Keratinocyte (primary cell): Measurements from ENCODE around the gene RTBDN. TPM values are rescaled to one million over a fixed set of nuclear protein-coding genes. Genes with fewer than 3 reads are reported as not detected.

Experiments used
- DNase-seq: peaks from one replicate; pipeline ENCODE4 v3.0.0-alpha.2; 2011; ENCODE audit warnings: low read depth, missing footprints, low spot score
- FAIRE-seq: peaks from 2 replicates; lab custom pipeline; 2011; peaks lifted over from hg19 to GRCh38; lab: Jason Lieb, UNC
- H2AFZ ChIP-seq: 2 replicates; pipeline ENCODE4 v1.6.0; 2012; ENCODE audit warnings: low read length, control low read depth, inconsistent platforms; ENCODE audit not compliant: control insufficient read depth
- H3K27ac ChIP-seq: 2 replicates; pipeline ENCODE4 v1.5.1; 2011; ENCODE audit warnings: low read length; ENCODE audit not compliant: control insufficient read depth, insufficient read depth
- H3K27me3 ChIP-seq: 3 replicates; pipeline ENCODE4 v1.6.0; 2011; ENCODE audit warnings: low read length; ENCODE audit not compliant: control insufficient read depth, insufficient read depth; ENCODE audit errors: extremely low read depth
- H3K36me3 ChIP-seq, 2 experiments: 2 replicates in 1 of 2; 3 replicates in 1 of 2; pipeline ENCODE4 v1.5.1; 2011; ENCODE audit warnings: low read length in 2 of 2, mild to moderate bottlenecking in 1 of 2; ENCODE audit not compliant: control insufficient read depth in 2 of 2, insufficient read depth in 2 of 2; ENCODE audit errors: extremely low read depth in 1 of 2
- H3K4me1 ChIP-seq: 3 replicates; pipeline ENCODE4 v1.5.1; 2011; ENCODE audit warnings: low read length; ENCODE audit not compliant: control insufficient read depth, insufficient read depth; ENCODE audit errors: extremely low read depth
- H3K4me2 ChIP-seq: 3 replicates; pipeline ENCODE4 v1.6.0; 2011; ENCODE audit warnings: low read depth, low read length; ENCODE audit not compliant: control insufficient read depth, insufficient read depth; ENCODE audit errors: extremely low read depth
- H3K4me3 ChIP-seq, 3 experiments: fragments of 200-600 bp in 1 of 3; sonication (generic) in 1 of 3; 2 replicates in 2 of 3; 3 replicates in 1 of 3; pipeline ENCODE4 v1.5.1; 2011 to 2016; ENCODE audit warnings: low read length in 3 of 3, mild to moderate bottlenecking in 3 of 3, control low read depth in 2 of 3, inconsistent platforms in 1 of 3, low read depth in 1 of 3, mixed read lengths in 1 of 3, mixed run types in 1 of 3, moderate library complexity in 1 of 3; ENCODE audit not compliant: control insufficient read depth in 2 of 3, insufficient read depth in 2 of 3; ENCODE audit errors: extremely low read depth in 1 of 3
- H3K79me2 ChIP-seq: 2 replicates; pipeline ENCODE4 v1.6.0; 2012; ENCODE audit warnings: low read length; ENCODE audit not compliant: control insufficient read depth, insufficient read depth
- H3K9ac ChIP-seq: 3 replicates; pipeline ENCODE4 v1.6.0; 2011; ENCODE audit warnings: low read length; ENCODE audit not compliant: control insufficient read depth, insufficient read depth; ENCODE audit errors: extremely low read depth
- H3K9me1 ChIP-seq: 3 replicates; pipeline ENCODE4 v1.6.0; 2011; ENCODE audit warnings: low read length; ENCODE audit not compliant: control insufficient read depth, insufficient read depth; ENCODE audit errors: extremely low read depth
- H3K9me3 ChIP-seq: 2 replicates; pipeline ENCODE4 v1.5.1; 2012; ENCODE audit warnings: low read depth, low read length; ENCODE audit not compliant: control insufficient read depth
- H4K20me1 ChIP-seq: 3 replicates; pipeline ENCODE4 v1.6.0; 2011; ENCODE audit warnings: low read length; ENCODE audit not compliant: control insufficient read depth, insufficient read depth; ENCODE audit errors: extremely low read depth
- CTCF ChIP-seq, 3 experiments: IDR thresholded peaks in 1 of 3; conservative IDR thresholded peaks in 1 of 3; optimal IDR thresholded peaks in 1 of 3; 2 replicates in 2 of 3; 3 replicates in 1 of 3; pipeline versions ENCODE3 to v1.5.1; 2011; ENCODE audit warnings: low read length in 3 of 3, mild to moderate bottlenecking in 3 of 3, moderate library complexity in 2 of 3, control low read depth in 1 of 3, inconsistent platforms in 1 of 3; ENCODE audit not compliant: insufficient read depth in 2 of 3; ENCODE audit errors: extremely low read depth in 1 of 3
- EZH2 ChIP-seq: IDR thresholded peaks from one replicate; pipeline ENCODE4 v1.6.1; 2012; ENCODE audit warnings: inconsistent platforms, mild to moderate bottlenecking, low read length, moderate library complexity
- dilution Hi-C: fragments of 300-500 bp; cut with MboI; formaldehyde crosslinking; loops from one replicate; pipeline ENCODE4 v1.7.0; 2020; ENCODE audit warnings: low sequenced_read_pairs; ENCODE audit not compliant: extremely low pct_ligation_motif_present
- polyA plus RNA-seq, 5 experiments: library from polyadenylated mRNA; depleted of rRNA in 3 of 5; stranded (reverse) in 3 of 5; stranded (forward) in 1 of 5; unstranded in 1 of 5; fragments of >200 nt; gene quantifications; 1 replicate in 1 of 5; 2 replicates in 3 of 5; 3 replicates in 1 of 5; pipeline versions ENCODE4 v1.2.1 to v1.2.3, GENCODE V29; 2011 to 2012; ENCODE audit warnings: missing spikeins in 2 of 5, low read depth in 1 of 5, low replicate concordance in 1 of 5

The RTBDN gene
- polyA plus RNA-seq, 1 donor (not counting 4 experiments of a cell fraction or from before 2014, with no cell fraction given): not detected

- Histone ChIP-seq H3K4me2 (peak within 1 kb of the TSS; percentile 83), H3K4me1 (peaks cover 6% of the 10 kb centered on the region), H3K9me1 (no peaks in the 10 kb centered on the region), H3K79me2 (no peaks in the 10 kb centered on the region), H3K27me3 (no peaks in the 10 kb centered on the region), H3K4me3 (peak within 1 kb of the TSS; percentile 80 to 97 (median 89)), H3K9ac (peak within 1 kb of the TSS; percentile 90), H3K36me3 (peaks cover 4 to 5% of the 10 kb centered on the region in 2 experiments), H2AFZ (peak within 1 kb of the TSS; percentile 92), H3K9me3 (peaks cover 10% of the 10 kb centered on the region), H3K27ac (peak within 1 kb of the TSS; percentile 82), H4K20me1 (no peaks in the 10 kb centered on the region)
- DNase-seq (peak; percentile 68), FAIRE-seq (peak; percentile 69)
- dilution Hi-C loops: no loop called here
- TF ChIP-seq CTCF (optimal IDR thresholded peaks at IDR 0.05 in 1 of 3, IDR thresholded peaks at IDR 0.05 in 1 of 3, conservative IDR thresholded peaks at IDR 0.05 in 1 of 3; ENCODE audit: extremely low read depth in 1 of 3, insufficient read depth in 2 of 3, low read length in 3 of 3) (no peak), EZH2 (no peak)
Measured at GRCh38 chr19:12881172-12881808, 46.9 kb upstream of the RTBDN start, which contains the start of gene DNASE2. TSS of gene DNASE2 (minus strand) at chr19:12881449. CDS start at chr19:12881375, 74 bp downstream.

- Histone ChIP-seq H3K9me1 (no peaks in the 10 kb centered on the region), H3K79me2 (no peaks in the 10 kb centered on the region), H3K27ac (peak overlapping the region; percentile 82), H3K36me3 (peaks cover 4 to 5% of the 10 kb centered on the region in 2 experiments), H3K4me3 (peak overlapping the region; percentile 80 to 97 (median 89)), H3K27me3 (no peaks in the 10 kb centered on the region), H3K4me2 (peak overlapping the region; percentile 83), H4K20me1 (no peaks in the 10 kb centered on the region), H3K9ac (peak overlapping the region; percentile 90), H2AFZ (peak overlapping the region; percentile 92), H3K9me3 (peaks cover 10% of the 10 kb centered on the region), H3K4me1 (peaks cover 6% of the 10 kb centered on the region)
- FAIRE-seq (no peak), DNase-seq (no peak)
- dilution Hi-C loops: no loop called here
- TF ChIP-seq CTCF (optimal IDR thresholded peaks at IDR 0.05 in 1 of 3, IDR thresholded peaks at IDR 0.05 in 1 of 3, conservative IDR thresholded peaks at IDR 0.05 in 1 of 3; ENCODE audit: extremely low read depth in 1 of 3, insufficient read depth in 2 of 3, low read length in 3 of 3) (no peak), EZH2 (no peak)
Measured at GRCh38 chr19:12880551-12881171, 46.3 kb upstream of the RTBDN start.
